Skeletal muscle cell (primary cell): ENCODE measurements around the gene BPIFB6.

Experiments used
- DNase-seq: peaks from one replicate; pipeline ENCODE4 v3.0.0-alpha.2; 2010; ENCODE audit warnings: low read depth
- H3K4me3 ChIP-seq: 2 replicates; pipeline ENCODE4 v1.5.1; 2011; ENCODE audit warnings: low read depth, mild to moderate bottlenecking, control low read depth, low read length, moderate library complexity

The BPIFB6 gene

DNA sequence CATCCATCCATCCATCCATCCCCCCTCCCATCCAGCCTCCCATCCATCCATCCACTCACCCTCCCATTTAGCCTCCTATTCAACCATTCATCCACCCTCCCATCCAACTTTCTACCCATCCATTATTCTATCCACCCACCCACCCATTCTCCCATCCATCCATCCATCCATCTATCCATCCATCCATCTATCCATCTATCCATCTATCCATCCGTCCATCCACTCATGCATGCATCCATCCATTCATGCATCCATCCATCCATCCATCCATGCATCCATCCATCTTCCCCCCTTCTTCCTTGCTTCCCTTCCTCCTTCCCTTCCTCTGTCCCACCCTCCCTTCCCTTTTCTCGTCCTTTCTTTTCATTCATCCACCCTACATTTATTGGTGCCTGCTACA, 43.2 kb downstream of the BPIFB6 start:
- DNase-seq: no peak
- H3K4me3 ChIP-seq: no peak overlapping the region

DNA sequence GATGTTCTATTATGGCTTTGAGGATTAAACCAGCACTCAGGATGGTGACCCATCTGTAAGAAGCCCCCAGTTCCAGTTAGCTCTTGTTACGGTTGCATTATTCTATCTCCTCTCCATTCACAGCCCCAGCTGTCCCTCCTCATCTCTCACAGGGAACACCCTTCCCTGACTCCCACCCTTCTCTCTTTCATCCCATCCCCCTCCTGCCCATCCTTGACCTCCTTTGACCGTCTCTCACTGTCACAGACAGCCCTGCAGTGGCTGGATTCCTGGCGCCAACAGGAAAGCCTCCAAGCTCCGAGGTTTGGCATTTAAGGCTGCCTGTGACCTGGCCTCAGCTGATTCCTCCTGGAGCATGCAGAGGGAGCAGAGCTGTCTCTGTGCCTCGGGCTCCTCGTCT, 43.8 kb downstream of the BPIFB6 start:
- H3K4me3 ChIP-seq: no peak overlapping the region
- DNase-seq: no peak

DNA sequence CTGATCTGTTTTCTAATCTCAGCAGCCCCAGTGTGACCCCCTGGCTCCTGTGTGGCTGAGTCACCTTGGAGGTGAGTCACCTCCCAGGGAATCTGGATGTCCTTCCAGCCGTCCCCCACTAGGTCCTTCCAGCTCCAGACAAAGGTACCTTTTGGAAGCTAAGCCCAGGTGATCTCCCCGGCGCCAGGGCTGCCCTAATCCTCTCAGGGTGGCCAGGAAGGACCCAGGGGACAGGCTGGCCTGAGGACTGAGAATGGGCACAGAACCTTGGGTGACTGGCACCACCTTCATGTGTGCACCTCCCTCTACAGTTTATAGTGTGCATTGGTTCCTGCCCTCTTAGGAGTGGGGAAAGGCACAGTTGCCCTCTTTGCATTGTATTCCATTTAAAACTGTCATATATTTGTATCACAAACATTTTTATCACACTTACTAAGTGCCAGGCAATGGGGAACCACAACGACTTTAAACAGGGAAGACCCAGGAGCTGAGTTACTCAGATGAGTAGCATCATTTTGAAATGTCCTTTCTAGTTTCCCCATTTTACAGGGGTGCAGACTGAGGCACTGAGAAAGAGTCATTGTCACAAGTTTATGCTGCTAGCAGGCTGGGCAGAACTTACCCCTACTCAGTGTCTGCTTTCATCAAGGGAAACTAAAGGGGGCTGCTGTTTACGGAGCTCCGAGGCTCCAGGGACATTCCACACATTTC, 45.4 kb downstream of the BPIFB6 start:
- no peak overlapping the region for H3K4me3 ChIP-seq
- no peak for DNase-seq

DNA sequence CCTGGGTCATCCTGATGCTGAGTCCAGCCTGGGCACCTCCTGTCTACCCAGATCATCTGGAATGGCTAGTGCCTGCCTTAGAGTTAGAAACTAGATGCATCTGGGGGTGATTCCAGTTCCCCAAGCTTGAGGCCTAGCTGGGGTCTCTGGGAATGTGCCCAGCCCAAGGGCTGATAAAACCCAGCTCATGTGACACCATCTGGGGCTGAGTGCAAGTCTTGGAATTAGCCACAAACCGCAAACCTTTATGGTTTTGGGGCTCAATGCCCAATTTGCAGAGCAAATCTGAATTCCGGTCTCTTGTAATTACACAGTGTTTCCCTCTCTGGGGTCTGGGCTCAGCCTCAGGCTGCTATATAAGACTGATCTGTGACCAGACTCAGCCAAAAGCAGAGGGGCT, 47.8 kb downstream of the BPIFB6 start, which contains the start of gene BPIFB4:
BPIFB4 (plus strand) TSS at position 385 of the 400 bp plus-strand sequence. CDS start 1,884 bp downstream, outside the sequence.
- DNase-seq: peak; percentile 9
- no peak within 1 kb of the TSS for H3K4me3 ChIP-seq

DNA sequence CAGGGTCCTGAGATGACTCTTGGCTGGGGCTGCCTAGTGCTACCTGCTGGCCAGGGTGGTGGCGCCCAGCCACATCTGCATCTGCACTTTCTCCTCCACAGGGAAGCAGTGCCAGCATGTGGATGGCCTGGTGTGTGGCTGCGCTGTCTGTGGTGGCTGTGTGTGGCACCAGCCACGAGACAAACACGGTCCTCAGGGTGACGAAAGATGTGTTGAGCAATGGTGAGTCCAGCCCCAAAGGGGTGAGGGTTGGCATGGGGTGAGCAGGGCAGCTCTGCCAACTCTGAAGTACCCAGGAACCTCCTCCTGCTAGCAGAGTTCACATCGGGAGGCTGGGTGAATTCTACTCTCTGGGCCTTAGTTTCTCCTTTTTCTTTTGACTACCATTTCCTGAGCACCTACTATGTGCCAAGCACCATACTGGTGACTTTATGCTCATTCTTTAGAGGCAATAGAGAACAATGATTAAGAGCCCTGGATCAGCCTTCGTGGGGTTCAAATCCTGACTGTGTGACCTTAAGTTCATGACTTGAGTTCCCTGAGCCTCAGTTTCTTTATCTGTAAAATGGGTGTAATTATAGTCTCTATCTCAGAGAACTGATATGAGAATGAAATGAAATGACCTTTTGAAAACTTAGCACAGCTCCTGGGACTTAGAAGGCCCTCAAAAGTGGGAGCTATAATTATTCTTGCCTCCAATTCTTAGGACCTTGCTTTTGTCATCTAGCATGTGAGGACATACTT, 50.1 kb downstream of the BPIFB6 start:
- no peak for DNase-seq
- no peak overlapping the region for H3K4me3 ChIP-seq

DNA sequence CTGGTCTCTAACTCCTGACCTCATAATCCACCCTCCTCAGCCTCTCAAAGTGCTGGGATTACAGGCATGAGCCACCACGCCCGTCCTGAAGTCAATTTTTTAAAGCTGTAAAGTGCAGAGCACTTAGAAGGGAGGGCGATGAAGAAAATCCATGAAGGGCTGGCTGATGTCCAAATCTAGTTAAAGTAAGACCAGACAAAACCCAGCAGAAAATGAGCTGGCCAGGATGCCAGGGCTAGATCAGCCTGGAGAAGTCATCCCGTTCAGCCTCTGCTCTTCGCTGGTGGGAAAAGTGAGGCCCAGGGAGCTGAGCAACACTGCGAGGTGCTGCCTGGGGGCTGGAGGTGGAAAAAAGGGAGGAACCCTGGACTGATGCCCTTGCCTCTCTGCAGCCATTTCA, 51.1 kb downstream of the BPIFB6 start:
- DNase-seq: no peak
- no peak overlapping the region for H3K4me3 ChIP-seq

DNA sequence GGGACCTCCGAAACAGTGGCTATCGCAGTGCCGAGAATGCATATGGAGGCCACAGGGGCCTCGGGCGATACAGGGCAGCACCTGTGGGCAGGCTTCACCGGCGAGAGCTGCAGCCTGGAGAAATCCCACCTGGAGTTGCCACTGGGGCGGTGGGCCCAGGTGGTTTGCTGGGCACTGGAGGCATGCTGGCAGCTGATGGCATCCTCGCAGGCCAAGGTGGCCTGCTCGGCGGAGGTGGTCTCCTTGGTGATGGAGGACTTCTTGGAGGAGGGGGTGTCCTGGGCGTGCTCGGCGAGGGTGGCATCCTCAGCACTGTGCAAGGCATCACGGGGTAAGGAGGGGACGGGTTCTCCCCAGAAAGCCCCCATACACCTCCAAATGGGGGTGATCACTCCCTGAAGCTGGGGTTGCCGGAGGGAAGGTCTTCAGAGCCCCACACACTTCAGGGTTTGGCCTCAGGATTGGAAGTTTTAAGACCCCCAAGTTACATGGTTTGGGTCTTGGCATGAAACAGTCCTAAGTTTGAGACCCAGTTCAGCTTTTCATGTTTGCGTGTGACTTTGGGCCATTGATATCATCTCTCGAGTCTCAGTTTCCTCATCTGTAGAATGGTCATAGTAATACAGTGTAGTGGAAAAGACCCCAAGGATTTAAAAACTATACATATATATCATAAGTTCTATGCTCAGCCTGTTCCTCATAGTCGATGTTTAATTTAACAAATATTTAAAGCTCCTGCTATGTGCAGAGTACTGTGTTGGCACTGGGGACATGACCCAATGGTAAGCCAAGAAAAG, 52.3 kb downstream of the BPIFB6 start:
- H3K4me3 ChIP-seq: no peak overlapping the region
- no peak for DNase-seq

DNA sequence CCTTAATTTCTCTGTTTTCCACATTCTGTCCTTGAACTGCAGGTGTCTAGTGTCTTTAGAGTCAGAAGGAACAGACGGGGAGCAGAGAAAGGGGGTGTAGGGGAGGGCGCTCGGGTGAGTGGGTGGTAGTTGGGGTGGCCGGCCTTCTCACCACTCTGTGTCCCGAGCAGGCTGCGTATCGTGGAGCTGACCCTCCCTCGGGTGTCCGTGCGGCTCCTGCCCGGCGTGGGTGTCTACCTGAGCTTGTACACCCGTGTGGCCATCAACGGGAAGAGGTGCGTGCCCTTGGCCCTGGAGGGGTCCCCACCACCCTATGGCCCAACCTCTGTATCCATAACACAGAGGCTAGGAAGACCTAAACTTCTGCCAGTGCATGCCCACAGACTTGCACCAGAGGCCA, 53.3 kb downstream of the BPIFB6 start:
- H3K4me3 ChIP-seq: no peak overlapping the region
- DNase-seq: no peak

DNA sequence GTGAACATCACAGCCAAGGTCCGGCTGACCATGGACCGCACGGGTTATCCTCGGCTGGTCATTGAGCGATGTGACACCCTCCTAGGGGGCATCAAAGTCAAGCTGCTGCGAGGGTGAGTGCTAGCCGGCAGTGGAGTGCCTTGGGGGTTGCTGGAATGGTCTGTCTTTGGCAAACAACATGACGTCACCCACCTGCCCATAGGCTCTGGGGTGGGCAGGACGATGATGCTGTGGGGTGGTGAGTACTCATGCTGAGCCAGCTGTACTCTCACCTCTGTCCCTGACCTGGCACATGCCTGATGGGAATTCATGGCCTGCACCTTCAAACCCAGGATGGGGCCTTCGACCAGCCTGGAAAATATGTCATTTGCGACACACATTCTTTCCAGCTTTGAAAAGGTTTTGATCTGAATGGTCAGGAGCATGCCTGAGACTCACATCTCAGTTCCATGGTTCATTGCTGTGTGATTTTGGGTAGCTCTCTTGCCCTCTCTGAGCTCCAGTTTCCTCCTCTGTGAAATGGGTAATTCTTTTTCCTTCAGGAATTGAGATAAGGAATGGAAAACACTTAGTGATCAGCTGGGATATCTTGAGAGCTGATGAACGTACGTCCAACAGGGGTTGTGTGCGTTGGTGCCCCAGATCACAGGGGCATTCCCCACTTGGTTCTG, 54.7 kb downstream of the BPIFB6 start:
- H3K4me3 ChIP-seq: no peak overlapping the region
- DNase-seq: no peak

DNA sequence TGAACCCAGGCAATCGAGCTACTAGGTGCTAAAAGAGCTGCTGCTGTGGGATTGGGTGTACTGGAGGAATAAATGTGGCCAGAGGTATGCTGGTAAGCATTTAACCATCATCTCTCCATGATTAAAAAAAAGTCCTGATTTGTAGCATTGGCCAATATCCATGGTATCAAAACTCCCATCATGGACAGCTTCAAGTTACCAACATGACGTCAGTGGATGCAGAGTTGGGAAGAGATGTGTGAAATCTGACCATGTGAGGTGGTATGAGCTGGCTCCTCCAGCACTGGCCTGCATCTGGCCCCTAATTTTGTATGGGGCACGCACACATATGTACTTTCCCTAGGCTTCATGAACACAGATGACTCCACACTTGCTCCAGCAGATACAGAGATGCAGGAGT, 59.7 kb downstream of the BPIFB6 start:
- H3K4me3 ChIP-seq: no peak overlapping the region
- no peak for DNase-seq

DNA sequence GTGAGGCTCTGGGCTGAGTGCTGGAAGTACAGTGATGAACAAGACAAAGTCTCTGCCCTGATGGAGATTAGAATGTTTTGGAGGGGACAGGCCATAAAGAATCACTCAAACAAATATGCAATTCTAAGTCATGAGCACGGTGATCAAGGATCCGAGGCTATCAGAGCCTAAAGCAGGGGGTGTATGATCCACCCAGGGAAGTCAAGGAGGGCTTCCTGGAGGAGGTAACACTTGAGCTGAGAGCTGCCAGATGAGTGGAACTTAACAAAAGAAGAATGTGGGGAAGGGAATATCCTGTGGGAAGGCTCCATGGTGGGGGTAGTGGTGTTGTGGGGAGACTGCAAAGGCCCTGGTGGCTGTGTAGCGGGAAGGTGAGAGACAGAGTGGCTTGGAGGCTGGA, 60.2 kb downstream of the BPIFB6 start:
- DNase-seq: no peak
- no peak overlapping the region for H3K4me3 ChIP-seq

DNA sequence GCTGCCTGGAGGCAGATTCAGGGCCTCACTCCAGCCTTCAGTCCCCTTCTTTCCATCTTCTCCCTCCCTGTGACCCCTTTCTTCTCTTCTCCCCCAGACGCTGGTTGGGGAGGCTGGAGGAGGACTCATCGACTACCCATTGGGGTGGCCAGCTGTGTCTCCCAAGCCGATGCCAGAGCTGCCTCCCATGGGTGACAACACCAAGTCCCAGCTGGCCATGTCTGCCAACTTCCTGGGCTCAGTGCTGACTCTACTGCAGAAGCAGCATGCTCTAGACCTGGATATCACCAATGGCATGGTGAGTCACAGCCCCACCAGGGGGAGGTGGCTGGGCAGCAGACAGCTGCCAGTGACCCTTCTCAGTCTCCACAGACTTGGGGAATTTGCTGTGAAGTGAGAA, 60.9 kb downstream of the BPIFB6 start:
- no peak overlapping the region for H3K4me3 ChIP-seq
- no peak for DNase-seq

DNA sequence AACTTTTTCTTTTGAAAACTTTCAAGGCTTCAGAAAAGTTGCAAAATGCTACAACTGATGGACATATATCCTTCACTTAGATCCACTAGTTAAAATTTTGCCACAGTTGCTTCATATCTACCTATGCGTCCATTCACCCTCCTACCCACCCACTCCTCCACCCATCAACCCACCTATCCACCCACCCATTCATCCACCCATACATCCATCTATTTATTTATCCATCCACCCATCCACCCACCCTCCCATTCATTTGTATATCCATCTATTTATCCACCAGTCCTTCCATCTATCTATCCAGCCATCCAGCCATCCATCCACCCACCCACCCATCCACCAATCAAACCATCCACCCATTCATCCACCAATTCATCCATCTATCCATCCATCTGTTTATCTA, 61.6 kb downstream of the BPIFB6 start:
- no peak for DNase-seq
- H3K4me3 ChIP-seq: no peak overlapping the region

DNA sequence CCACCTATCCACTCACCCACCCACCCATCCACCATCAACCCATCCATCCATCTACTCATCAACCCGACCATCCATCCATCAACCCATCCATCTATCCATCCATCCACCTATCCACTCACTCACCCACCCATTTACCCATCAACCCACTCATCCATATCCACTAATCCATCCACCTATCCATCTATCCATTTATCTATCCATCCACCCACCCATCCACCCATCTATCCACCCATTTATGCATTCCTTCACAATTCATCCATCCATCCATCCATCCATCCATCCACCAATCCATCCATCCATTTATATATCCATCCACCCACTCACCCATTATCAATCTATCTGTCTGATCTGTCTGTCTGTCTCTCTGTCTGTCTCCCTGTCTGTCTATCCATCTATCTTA, 62.1 kb downstream of the BPIFB6 start:
- H3K4me3 ChIP-seq: no peak overlapping the region
- DNase-seq: no peak
